ENCODE data around the gene TFEC.
"Not testable (repeated sequence)": the region's sequence is repeated elsewhere in the genome, so short reads cannot be mapped to it uniquely, and the experiment has no call there.

TFEC gene

DNA sequence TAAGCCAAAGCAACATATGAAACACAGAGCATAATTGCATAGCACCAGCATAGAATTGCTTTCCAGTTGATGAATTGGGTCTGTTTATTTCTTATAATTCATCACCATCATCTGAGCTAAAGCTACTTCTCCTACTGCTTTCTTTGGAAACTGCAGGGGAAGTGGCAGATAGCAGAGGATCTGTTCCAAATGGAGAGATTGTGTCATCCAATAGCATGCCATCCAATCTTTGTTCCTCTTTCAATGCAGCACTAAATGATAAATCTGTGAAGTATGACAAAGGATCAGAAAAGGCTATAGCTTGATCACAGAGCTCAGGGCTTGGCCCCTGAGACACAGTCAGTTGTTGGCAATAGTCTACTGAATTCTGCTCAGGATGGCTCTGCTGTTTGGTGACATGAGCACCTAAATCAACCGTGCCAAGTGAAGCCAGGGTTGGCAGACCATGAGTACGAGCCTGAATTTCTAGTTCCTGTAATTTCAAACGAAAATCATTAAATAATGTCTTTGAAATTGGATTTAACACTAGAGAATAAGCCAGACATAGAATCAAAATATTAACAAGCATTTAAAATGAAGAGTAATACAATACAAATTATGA is 90.0 kb downstream of the TFEC start:
- no peak overlapping the region for H4K8ac ChIP-seq (ENCODE audit: low read depth, low read length)
- no peak overlapping the region for H2BK15ac ChIP-seq (replicated peaks; ENCODE audit: low read depth)
- no peak overlapping the region for H2BK5ac ChIP-seq (ENCODE audit: low read length)
- no peaks in the 10 kb centered on the region for H3K4me1 ChIP-seq (ENCODE audit: control insufficient read depth, low read depth, low read length)
- H3K79me2 ChIP-seq (ENCODE audit: control insufficient read depth, insufficient read depth, low read length) = no peaks in the 10 kb centered on the region
- H3K27me3 ChIP-seq (ENCODE audit: insufficient read depth, low read length, poor library complexity) = no peaks in the 10 kb centered on the region
- WGBS (ENCODE audit: extremely low coverage, insufficient coverage, low lambda C conversion rate) = no CpG with 5 or more reads among the region's 3 CpGs
- H4K5ac ChIP-seq (ENCODE audit: low read length) = no peak overlapping the region
- no peak overlapping the region for H3K4me3 ChIP-seq (ENCODE audit: low read length)
- no peak overlapping the region for H3K23ac ChIP-seq (ENCODE audit: low read length)
- H2BK120ac ChIP-seq (ENCODE audit: low read depth, low read length) = no peak overlapping the region
- H3K79me1 ChIP-seq (ENCODE audit: low read length) = no peaks in the 10 kb centered on the region
- H3K4ac ChIP-seq (ENCODE audit: low read depth, low read length) = no peak overlapping the region
- no peak overlapping the region for H3K18ac ChIP-seq (ENCODE audit: low read length)
- no peak overlapping the region for H3K9ac ChIP-seq (ENCODE audit: low read length)
- DNase-seq = no peak
- H3K4me2 ChIP-seq (ENCODE audit: low read length) = no peak overlapping the region
- no peak overlapping the region for H2AK5ac ChIP-seq (ENCODE audit: low read length)
- no peak overlapping the region for H3K27ac ChIP-seq (ENCODE audit: low read depth, low read length)
- H3K56ac ChIP-seq (ENCODE audit: low read length) = no peak overlapping the region
- H3K36me3 ChIP-seq (ENCODE audit: control insufficient read depth, insufficient read depth, low read length) = no peaks in the 10 kb centered on the region

DNA sequence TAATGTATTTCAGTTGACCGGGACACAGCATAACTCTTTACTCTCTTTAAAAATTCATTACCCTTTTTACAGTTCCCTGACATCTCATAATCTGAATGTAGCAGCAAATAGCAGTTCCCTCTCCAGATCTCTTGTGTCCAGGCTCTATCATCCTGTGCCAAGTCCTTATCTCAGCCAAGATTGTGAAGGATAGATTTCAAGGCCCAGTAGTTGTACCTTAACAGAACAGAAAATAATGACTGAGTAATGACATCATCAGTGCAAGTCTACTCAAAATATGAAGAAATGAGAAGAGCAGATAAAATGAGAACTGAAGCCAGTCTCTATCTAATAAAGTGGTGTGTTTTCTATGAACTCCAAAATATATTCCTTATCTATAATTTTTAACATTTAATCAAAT is 92.6 kb downstream of the TFEC start:
- WGBS (ENCODE audit: extremely low coverage, insufficient coverage, low lambda C conversion rate) = 100% methylated on average over 1 of the region's 1 CpG
- no peak overlapping the region for H4K5ac ChIP-seq (ENCODE audit: low read length)

DNA sequence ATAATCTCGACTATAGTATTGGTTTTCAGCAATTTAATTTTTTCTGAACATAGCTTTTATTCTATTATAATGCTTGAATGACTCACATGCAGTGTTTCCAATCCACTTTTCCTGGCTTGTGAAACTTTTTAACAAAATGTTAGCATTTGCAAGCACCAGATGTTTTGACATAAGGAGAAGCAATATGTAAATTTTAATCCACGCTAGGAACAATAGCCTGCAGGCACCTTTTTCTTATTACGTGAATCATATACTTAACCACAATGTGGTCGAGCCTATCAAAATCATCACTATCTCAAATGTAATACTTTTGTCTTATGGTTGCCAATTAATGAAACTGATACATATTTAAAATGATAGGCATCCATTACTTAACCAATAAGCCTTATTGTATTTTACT is 97.1 kb downstream of the TFEC start:
- H2AK5ac ChIP-seq (ENCODE audit: low read length) = no peak overlapping the region
- H2BK120ac ChIP-seq (ENCODE audit: low read depth, low read length) = no peak overlapping the region
- no peak overlapping the region for H3K4me2 ChIP-seq (ENCODE audit: low read length)
- H3K4me3 ChIP-seq (ENCODE audit: low read length) = no peak overlapping the region
- no CpG with 5 or more reads among the region's 4 CpGs for WGBS (ENCODE audit: extremely low coverage, insufficient coverage, low lambda C conversion rate)
- H2BK5ac ChIP-seq (ENCODE audit: low read length) = no peak overlapping the region
- no peak overlapping the region for H3K56ac ChIP-seq (ENCODE audit: low read length)
- no peak overlapping the region for H2BK15ac ChIP-seq (replicated peaks; ENCODE audit: low read depth)
- H3K9ac ChIP-seq (ENCODE audit: low read length) = no peak overlapping the region
- H3K18ac ChIP-seq (ENCODE audit: low read length) = no peak overlapping the region
- no peak overlapping the region for H4K8ac ChIP-seq (ENCODE audit: low read depth, low read length)
- H3K79me1 ChIP-seq (ENCODE audit: low read length) = no peaks in the 10 kb centered on the region
- H3K4me1 ChIP-seq (ENCODE audit: control insufficient read depth, low read depth, low read length) = no peaks in the 10 kb centered on the region
- no peaks in the 10 kb centered on the region for H3K36me3 ChIP-seq (ENCODE audit: control insufficient read depth, insufficient read depth, low read length)
- no peak overlapping the region for H4K5ac ChIP-seq (ENCODE audit: low read length)
- DNase-seq = no peak
- H3K23ac ChIP-seq (ENCODE audit: low read length) = no peak overlapping the region
- H3K4ac ChIP-seq (ENCODE audit: low read depth, low read length) = no peak overlapping the region
- H3K27me3 ChIP-seq (ENCODE audit: insufficient read depth, low read length, poor library complexity) = no peaks in the 10 kb centered on the region
- H3K79me2 ChIP-seq (ENCODE audit: control insufficient read depth, insufficient read depth, low read length) = no peaks in the 10 kb centered on the region
- no peak overlapping the region for H3K27ac ChIP-seq (ENCODE audit: low read depth, low read length)

More for the DNA sequence above, 92.6 kb downstream of the TFEC start:
- Histone ChIP-seq H2AK5ac (ENCODE audit: low read length) (no peak overlapping the region), H3K79me2 (ENCODE audit: control insufficient read depth, insufficient read depth, low read length) (no peaks in the 10 kb centered on the region), H2BK120ac (ENCODE audit: low read depth, low read length) (no peak overlapping the region), H3K18ac (ENCODE audit: low read length) (no peak overlapping the region), H3K27ac (ENCODE audit: low read depth, low read length) (no peak overlapping the region), H2BK15ac (replicated peaks; ENCODE audit: low read depth) (no peak overlapping the region), H3K4me3 (ENCODE audit: low read length) (no peak overlapping the region), H2BK5ac (ENCODE audit: low read length) (no peak overlapping the region), H3K4me1 (ENCODE audit: control insufficient read depth, low read depth, low read length) (no peaks in the 10 kb centered on the region), H3K4me2 (ENCODE audit: low read length) (no peak overlapping the region), H3K79me1 (ENCODE audit: low read length) (no peaks in the 10 kb centered on the region), H3K56ac (ENCODE audit: low read length) (no peak overlapping the region), H3K36me3 (ENCODE audit: control insufficient read depth, insufficient read depth, low read length) (no peaks in the 10 kb centered on the region), H3K4ac (ENCODE audit: low read depth, low read length) (no peak overlapping the region), H3K23ac (ENCODE audit: low read length) (no peak overlapping the region), H3K27me3 (ENCODE audit: insufficient read depth, low read length, poor library complexity) (no peaks in the 10 kb centered on the region), H3K9ac (ENCODE audit: low read length) (no peak overlapping the region), H4K8ac (ENCODE audit: low read depth, low read length) (no peak overlapping the region)
- DNase-seq = no peak

DNA sequence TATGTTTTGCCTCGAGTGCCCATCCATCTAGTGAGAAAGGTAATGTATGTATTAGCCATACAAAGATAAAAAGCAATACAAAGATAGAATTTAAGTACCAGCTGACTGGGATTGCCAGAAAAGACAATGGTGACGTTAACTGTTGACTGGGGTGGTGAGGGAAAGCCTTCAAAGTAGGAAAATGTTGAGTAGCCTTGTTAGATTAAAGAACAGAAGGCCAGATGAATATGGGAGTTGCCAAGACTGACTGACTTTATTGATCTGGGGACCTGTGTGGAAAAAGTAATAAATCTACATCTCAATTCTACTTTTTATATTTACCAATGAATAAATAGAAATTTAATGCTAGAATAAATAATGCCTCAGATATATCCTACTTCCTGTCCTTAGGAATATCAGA is 97.7 kb downstream of the TFEC start:
- Histone ChIP-seq H2BK15ac (replicated peaks; ENCODE audit: low read depth) (no peak overlapping the region), H2BK5ac (ENCODE audit: low read length) (no peak overlapping the region), H3K27me3 (ENCODE audit: insufficient read depth, low read length, poor library complexity) (no peaks in the 10 kb centered on the region), H4K5ac (ENCODE audit: low read length) (no peak overlapping the region), H3K23ac (ENCODE audit: low read length) (no peak overlapping the region), H2AK5ac (ENCODE audit: low read length) (no peak overlapping the region), H3K4me3 (ENCODE audit: low read length) (no peak overlapping the region), H3K27ac (ENCODE audit: low read depth, low read length) (no peak overlapping the region), H3K18ac (ENCODE audit: low read length) (no peak overlapping the region), H3K4ac (ENCODE audit: low read depth, low read length) (no peak overlapping the region), H3K36me3 (ENCODE audit: control insufficient read depth, insufficient read depth, low read length) (no peaks in the 10 kb centered on the region), H3K79me1 (ENCODE audit: low read length) (no peaks in the 10 kb centered on the region), H3K79me2 (ENCODE audit: control insufficient read depth, insufficient read depth, low read length) (no peaks in the 10 kb centered on the region), H3K4me2 (ENCODE audit: low read length) (no peak overlapping the region), H3K9ac (ENCODE audit: low read length) (no peak overlapping the region), H2BK120ac (ENCODE audit: low read depth, low read length) (no peak overlapping the region), H3K4me1 (ENCODE audit: control insufficient read depth, low read depth, low read length) (no peaks in the 10 kb centered on the region), H3K56ac (ENCODE audit: low read length) (no peak overlapping the region), H4K8ac (ENCODE audit: low read depth, low read length) (no peak overlapping the region)
- WGBS (ENCODE audit: extremely low coverage, insufficient coverage, low lambda C conversion rate) = no CpG with 5 or more reads among the region's 2 CpGs
- no peak for DNase-seq

DNA sequence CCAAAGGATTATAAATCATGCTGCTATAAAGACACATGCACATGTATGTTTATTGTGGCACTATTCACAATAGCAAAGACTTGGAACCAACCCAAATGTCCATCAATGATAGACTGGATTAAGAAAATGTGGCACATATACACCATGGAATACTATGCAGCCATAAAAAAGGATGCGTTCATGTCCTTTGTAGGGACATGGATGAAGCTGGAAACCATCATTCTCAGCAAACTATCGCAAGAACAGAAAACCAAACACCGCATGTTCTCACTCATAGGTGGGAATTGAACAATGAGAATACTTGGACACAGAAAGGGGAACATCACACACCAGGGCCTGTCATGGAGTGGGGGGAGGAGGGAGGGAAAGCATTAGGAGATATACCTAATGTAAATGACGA is 100.4 kb downstream of the TFEC start:
- H3K4ac ChIP-seq (ENCODE audit: low read depth, low read length); H3K27me3 ChIP-seq (ENCODE audit: insufficient read depth, low read length, poor library complexity); H3K4me2 ChIP-seq (ENCODE audit: low read length); H3K18ac ChIP-seq (ENCODE audit: low read length); H2BK120ac ChIP-seq (ENCODE audit: low read depth, low read length); H3K27ac ChIP-seq (ENCODE audit: low read depth, low read length); DNase-seq; H2BK5ac ChIP-seq (ENCODE audit: low read length); H2BK15ac ChIP-seq (replicated peaks; ENCODE audit: low read depth); H4K5ac ChIP-seq (ENCODE audit: low read length); H3K79me2 ChIP-seq (ENCODE audit: control insufficient read depth, insufficient read depth, low read length); H3K9ac ChIP-seq (ENCODE audit: low read length); H3K36me3 ChIP-seq (ENCODE audit: control insufficient read depth, insufficient read depth, low read length); H3K23ac ChIP-seq (ENCODE audit: low read length); H4K8ac ChIP-seq (ENCODE audit: low read depth, low read length); H2AK5ac ChIP-seq (ENCODE audit: low read length); H3K4me3 ChIP-seq (ENCODE audit: low read length); H3K4me1 ChIP-seq (ENCODE audit: control insufficient read depth, low read depth, low read length); H3K56ac ChIP-seq (ENCODE audit: low read length); H3K79me1 ChIP-seq (ENCODE audit: low read length): not testable (repeated sequence)
- WGBS (ENCODE audit: extremely low coverage, insufficient coverage, low lambda C conversion rate) = no CpG with 5 or more reads among the region's 4 CpGs

DNA sequence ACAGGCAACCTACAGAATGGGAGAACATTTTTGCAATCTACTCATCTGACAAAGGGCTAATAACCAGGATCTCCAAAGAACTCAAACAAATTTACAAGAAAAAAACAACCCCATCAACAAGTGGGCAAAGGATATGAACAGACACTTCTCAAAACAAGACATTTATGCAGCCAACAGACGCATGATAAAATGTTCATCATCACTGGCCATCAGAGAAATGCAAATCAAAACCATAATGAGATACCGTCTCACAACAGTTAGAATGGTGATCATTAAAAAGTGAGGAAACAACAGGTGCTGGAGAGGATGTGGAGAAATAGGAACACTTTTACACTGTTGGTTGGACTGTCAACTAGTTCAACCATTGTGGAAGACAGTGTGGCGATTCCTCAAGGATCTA is 100.8 kb downstream of the TFEC start:
- not testable (repeated sequence) for H3K79me2 ChIP-seq (ENCODE audit: control insufficient read depth, insufficient read depth, low read length); H2AK5ac ChIP-seq (ENCODE audit: low read length); H3K4ac ChIP-seq (ENCODE audit: low read depth, low read length); H3K27me3 ChIP-seq (ENCODE audit: insufficient read depth, low read length, poor library complexity); H3K4me2 ChIP-seq (ENCODE audit: low read length); H3K27ac ChIP-seq (ENCODE audit: low read depth, low read length); H3K4me1 ChIP-seq (ENCODE audit: control insufficient read depth, low read depth, low read length); H4K5ac ChIP-seq (ENCODE audit: low read length); H3K56ac ChIP-seq (ENCODE audit: low read length); H3K9ac ChIP-seq (ENCODE audit: low read length); H3K4me3 ChIP-seq (ENCODE audit: low read length); H3K36me3 ChIP-seq (ENCODE audit: control insufficient read depth, insufficient read depth, low read length); DNase-seq; H3K18ac ChIP-seq (ENCODE audit: low read length); H2BK5ac ChIP-seq (ENCODE audit: low read length); H3K23ac ChIP-seq (ENCODE audit: low read length); H2BK120ac ChIP-seq (ENCODE audit: low read depth, low read length); H4K8ac ChIP-seq (ENCODE audit: low read depth, low read length); H3K79me1 ChIP-seq (ENCODE audit: low read length); H2BK15ac ChIP-seq (replicated peaks; ENCODE audit: low read depth)
- WGBS (ENCODE audit: extremely low coverage, insufficient coverage, low lambda C conversion rate) = no CpG with 5 or more reads among the region's 3 CpGs
